Karpas-422 (cell line): ENCODE results near the gene PAGR1. TPM values are rescaled to one million over a fixed set of nuclear protein-coding genes. Genes with fewer than 3 reads are reported as not detected.

ENCODE experiments used
- DNase-seq: peaks from one replicate; pipeline ENCODE4 v3.0.0-alpha.2; 2015
- H2AFZ ChIP-seq: fragments of 200-600 bp; sonication (generic); 2 replicates; pipeline ENCODE4 v1.6.1; 2014; ENCODE audit warnings: antibody characterized with exemption, low read length, mixed read lengths
- H3K27ac ChIP-seq: fragments of 200-600 bp; sonication (generic); 2 replicates; pipeline ENCODE4 v1.5.1; 2014; ENCODE audit warnings: mild to moderate bottlenecking, low read length, moderate library complexity
- H3K27me3 ChIP-seq: fragments of 200-600 bp; sonication (generic); 2 replicates; pipeline ENCODE4 v1.6.1; 2014; ENCODE audit warnings: low read length, mixed read lengths
- H3K36me3 ChIP-seq: fragments of 200-600 bp; sonication (generic); 2 replicates; pipeline ENCODE4 v1.6.1; 2014; ENCODE audit warnings: low read length, mixed read lengths; ENCODE audit not compliant: insufficient read depth
- H3K4me1 ChIP-seq: fragments of 200-600 bp; sonication (generic); 2 replicates; pipeline ENCODE4 v1.6.1; 2014; ENCODE audit warnings: mild to moderate bottlenecking, low read length, mixed read lengths
- H3K4me2 ChIP-seq: fragments of 200-600 bp; sonication (generic); 2 replicates; pipeline ENCODE4 v1.6.1; 2014; ENCODE audit warnings: low read length, low read depth, mild to moderate bottlenecking; ENCODE audit not compliant: poor library complexity, severe bottlenecking
- H3K4me3 ChIP-seq: fragments of 200-600 bp; sonication (generic); 2 replicates; pipeline ENCODE4 v1.5.1; 2014; ENCODE audit warnings: mild to moderate bottlenecking, antibody characterized with exemption, low read length, mixed read lengths
- H3K79me2 ChIP-seq: fragments of 200-600 bp; sonication (generic); 2 replicates; pipeline ENCODE4 v1.6.1; 2014; ENCODE audit warnings: mild to moderate bottlenecking, low read length, mixed read lengths
- H3K9ac ChIP-seq: fragments of 200-600 bp; sonication (generic); 2 replicates; pipeline ENCODE4 v1.6.0; 2014; ENCODE audit warnings: low read length
- H3K9me2 ChIP-seq: fragments of 200-600 bp; sonication (generic), shearing (Covaris generic); replicated peaks from 2 replicates; pipeline ENCODE4 v1.6.0; 2014; ENCODE audit warnings: mild to moderate bottlenecking, low read length, moderate library complexity; ENCODE audit not compliant: insufficient read depth
- H3K9me3 ChIP-seq: fragments of 300-700, 200-600 bp; sonication (generic); 2 replicates; pipeline ENCODE4 v1.6.1; 2014; ENCODE audit warnings: low read length, mixed read lengths
- H4K20me1 ChIP-seq: fragments of 200-600 bp; sonication (generic); 2 replicates; pipeline ENCODE4 v1.6.1; 2014; ENCODE audit warnings: mild to moderate bottlenecking, antibody characterized with exemption, low read length, low read depth; ENCODE audit not compliant: insufficient read depth
- total RNA-seq: library from RNA; depleted of rRNA; stranded (reverse); fragments of >200 nt; shearing (Covaris generic); gene quantifications from 2 replicates; pipeline ENCODE4 v1.2.3, GENCODE V29; 2014; ENCODE audit warnings: low replicate concordance

Gene PAGR1
- total RNA-seq, 1 experiment from 2014 or later, result 25.4 TPM

- Histone ChIP-seq H3K9me3 (no peaks in the 10 kb centered on the region), H3K4me2 (no peak overlapping the region), H2AFZ (no peak overlapping the region), H3K4me3 (no peak overlapping the region), H3K9me2 (no peaks in the 10 kb centered on the region), H3K79me2 (no peaks in the 10 kb centered on the region), H3K36me3 (no peaks in the 10 kb centered on the region), H4K20me1 (no peaks in the 10 kb centered on the region), H3K27me3 (no peaks in the 10 kb centered on the region), H3K9ac (no peak overlapping the region), H3K4me1 (no peaks in the 10 kb centered on the region), H3K27ac (no peak overlapping the region)
- no peak for DNase-seq
Observed at GRCh38 chr16:29843931-29844330, 28.0 kb downstream of the PAGR1 start.

GRCh38 chr16:29844575-29845331, 28.8 kb downstream of the PAGR1 start:
- H4K20me1 ChIP-seq, result no peaks in the 10 kb centered on the region
- H3K4me3 ChIP-seq, result no peak overlapping the region
- no peaks in the 10 kb centered on the region for H3K79me2 ChIP-seq
- no peak overlapping the region for H3K27ac ChIP-seq
- H3K4me2 ChIP-seq, result no peak overlapping the region
- H3K9me3 ChIP-seq, result no peaks in the 10 kb centered on the region
- H3K4me1 ChIP-seq, result no peaks in the 10 kb centered on the region
- H3K36me3 ChIP-seq, result no peaks in the 10 kb centered on the region
- no peaks in the 10 kb centered on the region for H3K27me3 ChIP-seq
- no peaks in the 10 kb centered on the region for H3K9me2 ChIP-seq
- DNase-seq, result no peak
- no peak overlapping the region for H2AFZ ChIP-seq
- H3K9ac ChIP-seq, result no peak overlapping the region

GRCh38 chr16:29845656-29846055, 29.7 kb downstream of the PAGR1 start:
- no peaks in the 10 kb centered on the region for H4K20me1 ChIP-seq
- H3K4me1 ChIP-seq, result no peaks in the 10 kb centered on the region
- H3K9me3 ChIP-seq, result no peaks in the 10 kb centered on the region
- H3K79me2 ChIP-seq, result no peaks in the 10 kb centered on the region
- no peak overlapping the region for H3K27ac ChIP-seq
- H3K4me2 ChIP-seq, result no peak overlapping the region
- H3K9ac ChIP-seq, result no peak overlapping the region
- no peaks in the 10 kb centered on the region for H3K36me3 ChIP-seq
- DNase-seq, result no peak
- H2AFZ ChIP-seq, result no peak overlapping the region
- H3K27me3 ChIP-seq, result no peaks in the 10 kb centered on the region
- H3K9me2 ChIP-seq, result no peaks in the 10 kb centered on the region
- no peak overlapping the region for H3K4me3 ChIP-seq

GRCh38 chr16:29848420-29849297, 32.7 kb downstream of the PAGR1 start:
- no peak overlapping the region for H3K4me2 ChIP-seq
- no peaks in the 10 kb centered on the region for H3K36me3 ChIP-seq
- no peaks in the 10 kb centered on the region for H3K9me3 ChIP-seq
- no peak overlapping the region for H3K27ac ChIP-seq
- H4K20me1 ChIP-seq, result no peaks in the 10 kb centered on the region
- peak; percentile 87 for DNase-seq
- no peaks in the 10 kb centered on the region for H3K4me1 ChIP-seq
- no peaks in the 10 kb centered on the region for H3K79me2 ChIP-seq
- H3K9ac ChIP-seq, result no peak overlapping the region
- H3K27me3 ChIP-seq, result no peaks in the 10 kb centered on the region
- no peak overlapping the region for H2AFZ ChIP-seq
- H3K4me3 ChIP-seq, result no peak overlapping the region
- no peaks in the 10 kb centered on the region for H3K9me2 ChIP-seq

GRCh38 chr16:29849505-29849904, 33.6 kb downstream of the PAGR1 start:
- no peak overlapping the region for H3K9ac ChIP-seq
- no peaks in the 10 kb centered on the region for H3K27me3 ChIP-seq
- H4K20me1 ChIP-seq, result no peaks in the 10 kb centered on the region
- H3K4me2 ChIP-seq, result no peak overlapping the region
- H3K9me2 ChIP-seq, result no peaks in the 10 kb centered on the region
- H3K27ac ChIP-seq, result no peak overlapping the region
- H3K36me3 ChIP-seq, result no peaks in the 10 kb centered on the region
- H3K4me3 ChIP-seq, result no peak overlapping the region
- no peaks in the 10 kb centered on the region for H3K79me2 ChIP-seq
- H3K4me1 ChIP-seq, result no peaks in the 10 kb centered on the region
- H2AFZ ChIP-seq, result no peak overlapping the region
- no peaks in the 10 kb centered on the region for H3K9me3 ChIP-seq
- no peak for DNase-seq

- Histone ChIP-seq H3K79me2 (no peaks in the 10 kb centered on the region), H3K9me3 (no peaks in the 10 kb centered on the region), H3K27me3 (no peaks in the 10 kb centered on the region), H3K4me1 (no peaks in the 10 kb centered on the region), H3K36me3 (no peaks in the 10 kb centered on the region), H3K9ac (no peak overlapping the region), H3K27ac (no peak overlapping the region), H4K20me1 (no peaks in the 10 kb centered on the region), H3K9me2 (no peaks in the 10 kb centered on the region), H3K4me2 (no peak overlapping the region), H3K4me3 (no peak overlapping the region), H2AFZ (no peak overlapping the region)
- no peak for DNase-seq
Observed at GRCh38 chr16:29850998-29851397, 35.0 kb downstream of the PAGR1 start.

- H3K4me1 ChIP-seq, result no peaks in the 10 kb centered on the region
- no peak overlapping the region for H2AFZ ChIP-seq
- H4K20me1 ChIP-seq, result no peaks in the 10 kb centered on the region
- no peaks in the 10 kb centered on the region for H3K79me2 ChIP-seq
- no peaks in the 10 kb centered on the region for H3K9me2 ChIP-seq
- H3K4me3 ChIP-seq, result no peak overlapping the region
- no peaks in the 10 kb centered on the region for H3K27me3 ChIP-seq
- H3K9me3 ChIP-seq, result no peaks in the 10 kb centered on the region
- DNase-seq, result no peak
- H3K27ac ChIP-seq, result no peak overlapping the region
- no peak overlapping the region for H3K9ac ChIP-seq
- no peaks in the 10 kb centered on the region for H3K36me3 ChIP-seq
- no peak overlapping the region for H3K4me2 ChIP-seq
Observed at GRCh38 chr16:29852654-29853053, 36.7 kb downstream of the PAGR1 start.

- H3K4me2 ChIP-seq, result no peak overlapping the region
- H2AFZ ChIP-seq, result no peak overlapping the region
- no peak overlapping the region for H3K4me3 ChIP-seq
- H3K27ac ChIP-seq, result no peak overlapping the region
- H3K9me2 ChIP-seq, result no peaks in the 10 kb centered on the region
- H3K27me3 ChIP-seq, result no peaks in the 10 kb centered on the region
- DNase-seq, result no peak
- no peak overlapping the region for H3K9ac ChIP-seq
- H3K79me2 ChIP-seq, result no peaks in the 10 kb centered on the region
- no peaks in the 10 kb centered on the region for H3K36me3 ChIP-seq
- no peaks in the 10 kb centered on the region for H3K4me1 ChIP-seq
- H4K20me1 ChIP-seq, result no peaks in the 10 kb centered on the region
- no peaks in the 10 kb centered on the region for H3K9me3 ChIP-seq
Observed at GRCh38 chr16:29854520-29855100, 38.7 kb downstream of the PAGR1 start.
